ENCODE data around the gene OR10G7. TPM values are rescaled to one million over a fixed set of nuclear protein-coding genes. Genes with fewer than 3 reads are reported as not detected.
"Not testable (repeated sequence)": the region's sequence is repeated elsewhere in the genome, so short reads cannot be mapped to it uniquely, and the experiment has no call there.

OR10G7 gene
- total RNA-seq, 1 donor from 2014 or later, result not detected

- no peak for DNase-seq (ENCODE audit: low spot score)
These were observed 1.6 kb downstream of the OR10G7 start for GRCh38 chr11:124039557-124039956.

GRCh38 chr11:124036666-124037065 is 4.5 kb downstream of the OR10G7 start:
- no peak for DNase-seq (ENCODE audit: low spot score)

- no peak for DNase-seq (ENCODE audit: low spot score)
These were observed 14.6 kb downstream of the OR10G7 start, which contains the start of gene OR10G8 for GRCh38 chr11:124026498-124026897. TSS of gene OR10G8 (plus strand) at chr11:124026798. CDS start at chr11:124029623, 2,825 bp downstream.

- DNase-seq (ENCODE audit: low spot score), result not testable (repeated sequence)
These were observed 25.3 kb downstream of the OR10G7 start for GRCh38 chr11:124015837-124016236.

GRCh38 chr11:124012697-124013096 is 28.4 kb downstream of the OR10G7 start, which contains the start of gene OR10G4:
TSS of gene OR10G4 (plus strand) at chr11:124012997. CDS start at chr11:124015575, 2,578 bp downstream.
- DNase-seq (ENCODE audit: low spot score), result no peak

- no peak for DNase-seq (ENCODE audit: low spot score)
These were observed 46.0 kb downstream of the OR10G7 start, which contains the start of gene OR10G6 for GRCh38 chr11:123995119-123995518. TSS of gene OR10G6 (minus strand) at chr11:123995161. CDS start at chr11:123995161, 0 bp downstream.

Other genes with a start within 250 kb of the OR10G7 start
- gene OR6M1, start 235.0 kb downstream of the OR10G7 start, total RNA-seq, result not detected
- gene TMEM225, start 155.7 kb downstream of the OR10G7 start, total RNA-seq, result not detected
- gene OR8D4, start 139.2 kb downstream of the OR10G7 start, total RNA-seq, result not detected
- not detected for gene OR4D5, start 101.7 kb downstream of the OR10G7 start, total RNA-seq
- gene OR6T1, start 97.5 kb downstream of the OR10G7 start, total RNA-seq, result not detected
- gene OR10S1, start 63.5 kb downstream of the OR10G7 start, total RNA-seq, result not detected
- not detected for gene OR10G6, start 46.2 kb downstream of the OR10G7 start, total RNA-seq
- not detected for gene OR10G4, start 28.3 kb downstream of the OR10G7 start, total RNA-seq
- gene OR10G9, start 18.3 kb downstream of the OR10G7 start, total RNA-seq, result not detected
- not detected for gene OR10G8, start 14.5 kb downstream of the OR10G7 start, total RNA-seq
- 46.3 TPM for gene VWA5A, start 74.1 kb upstream of the OR10G7 start, total RNA-seq
- not detected for gene OR10D3, start 142.0 kb upstream of the OR10G7 start, total RNA-seq
- gene OR8G1, start 199.8 kb upstream of the OR10G7 start, total RNA-seq, result not detected
- not detected for gene OR8G5, start 215.1 kb upstream of the OR10G7 start, total RNA-seq

Data from ureter (tissue), 1 donor.